GM12872 (cell line): ENCODE measurements around the gene SLC2A1.

ENCODE experiments used
- TF ChIP-seq, protein P1 (sequence below): IDR thresholded peaks from 3 replicates; pipeline ENCODE4 v1.5.1; 2011; ENCODE audit warnings: low read depth, mild to moderate bottlenecking, low read length, moderate library complexity; ENCODE audit not compliant: insufficient read depth

The SLC2A1 gene

DNA sequence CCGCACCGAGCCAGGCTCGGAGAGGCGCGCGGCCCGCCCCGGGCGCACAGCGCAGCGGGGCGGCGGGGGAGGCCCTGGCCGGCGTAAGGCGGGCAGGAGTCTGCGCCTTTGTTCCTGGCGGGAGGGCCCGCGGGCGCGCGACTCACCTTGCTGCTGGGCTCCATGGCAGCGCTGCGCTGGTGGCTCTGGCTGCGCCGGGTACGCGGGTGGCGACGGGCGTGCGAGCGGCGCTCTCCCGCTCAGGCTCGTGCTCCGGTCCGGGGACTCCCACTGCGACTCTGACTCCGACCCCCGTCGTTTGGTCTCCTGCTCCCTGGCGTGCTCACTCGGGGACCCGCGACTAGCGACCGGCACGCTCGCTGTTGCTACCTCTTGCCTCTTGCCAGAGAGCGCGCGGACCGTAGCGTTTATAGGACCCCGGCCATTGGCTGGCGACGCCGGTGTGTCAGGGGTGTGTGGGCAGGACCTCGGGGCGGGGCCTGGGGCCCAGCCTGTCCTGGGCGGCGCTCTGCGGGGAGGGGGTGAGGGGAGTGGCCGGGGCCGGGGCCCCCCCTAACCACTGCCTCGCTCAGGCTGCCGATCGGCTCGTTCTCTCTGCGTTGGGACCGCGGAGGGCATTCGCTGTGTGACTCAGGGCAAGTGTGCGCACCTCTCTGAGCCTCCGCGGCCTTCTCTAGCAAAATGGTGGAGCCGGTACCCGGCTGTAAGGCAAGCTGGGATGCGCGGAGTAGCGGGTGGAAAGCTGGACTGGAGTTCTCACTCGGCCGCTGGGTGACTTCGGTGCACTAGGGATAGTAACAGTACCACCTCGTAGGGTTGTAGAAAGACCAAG lies at the start of gene SLC2A1:
Gene SLC2A1, minus strand, starts transcription at position 381 of the 832 bp plus-strand sequence. Its CDS starts 217 bp downstream, at position 164.
- TF ChIP-seq, protein P1, sequence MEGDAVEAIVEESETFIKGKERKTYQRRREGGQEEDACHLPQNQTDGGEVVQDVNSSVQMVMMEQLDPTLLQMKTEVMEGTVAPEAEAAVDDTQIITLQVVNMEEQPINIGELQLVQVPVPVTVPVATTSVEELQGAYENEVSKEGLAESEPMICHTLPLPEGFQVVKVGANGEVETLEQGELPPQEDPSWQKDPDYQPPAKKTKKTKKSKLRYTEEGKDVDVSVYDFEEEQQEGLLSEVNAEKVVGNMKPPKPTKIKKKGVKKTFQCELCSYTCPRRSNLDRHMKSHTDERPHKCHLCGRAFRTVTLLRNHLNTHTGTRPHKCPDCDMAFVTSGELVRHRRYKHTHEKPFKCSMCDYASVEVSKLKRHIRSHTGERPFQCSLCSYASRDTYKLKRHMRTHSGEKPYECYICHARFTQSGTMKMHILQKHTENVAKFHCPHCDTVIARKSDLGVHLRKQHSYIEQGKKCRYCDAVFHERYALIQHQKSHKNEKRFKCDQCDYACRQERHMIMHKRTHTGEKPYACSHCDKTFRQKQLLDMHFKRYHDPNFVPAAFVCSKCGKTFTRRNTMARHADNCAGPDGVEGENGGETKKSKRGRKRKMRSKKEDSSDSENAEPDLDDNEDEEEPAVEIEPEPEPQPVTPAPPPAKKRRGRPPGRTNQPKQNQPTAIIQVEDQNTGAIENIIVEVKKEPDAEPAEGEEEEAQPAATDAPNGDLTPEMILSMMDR, result no peak

DNA sequence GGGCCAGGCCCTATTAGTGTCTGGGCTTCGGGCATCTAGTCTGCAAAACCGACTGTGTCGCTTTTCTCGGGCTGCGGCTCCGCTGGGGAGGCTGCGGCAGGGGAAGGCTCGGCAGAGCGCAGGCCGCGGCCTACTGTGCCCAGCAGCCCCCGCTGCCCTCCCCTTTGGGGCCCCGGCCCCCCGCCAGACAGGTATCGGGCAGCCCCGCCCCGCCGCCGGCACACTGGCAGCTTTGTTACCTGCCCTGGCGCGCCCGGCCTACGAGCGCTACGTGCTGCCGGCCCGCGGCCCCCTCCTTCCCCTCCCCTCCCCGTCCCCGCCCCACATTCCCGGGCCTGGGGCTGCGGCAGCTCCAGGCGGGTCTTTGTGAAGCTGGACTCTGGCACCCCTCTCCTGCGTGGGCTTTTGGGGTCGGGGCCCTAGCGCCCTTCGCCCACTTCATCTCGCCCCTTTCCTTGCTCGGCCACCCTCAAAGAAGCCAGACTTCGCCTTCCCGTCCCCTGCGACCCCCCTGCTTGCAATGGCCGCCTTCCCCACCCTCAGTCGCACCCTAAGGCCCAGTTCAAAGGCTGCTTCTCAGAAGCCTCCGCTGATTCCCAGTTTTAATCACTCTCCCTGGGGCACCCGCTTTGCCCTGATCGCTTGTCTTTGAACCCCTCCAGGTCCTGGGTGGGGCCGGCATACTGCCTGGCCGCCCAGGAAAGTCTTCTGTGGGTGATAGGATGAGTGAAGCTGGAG lies 48.9 kb upstream of the SLC2A1 start:
- TF ChIP-seq, protein P1, result no peak

DNA sequence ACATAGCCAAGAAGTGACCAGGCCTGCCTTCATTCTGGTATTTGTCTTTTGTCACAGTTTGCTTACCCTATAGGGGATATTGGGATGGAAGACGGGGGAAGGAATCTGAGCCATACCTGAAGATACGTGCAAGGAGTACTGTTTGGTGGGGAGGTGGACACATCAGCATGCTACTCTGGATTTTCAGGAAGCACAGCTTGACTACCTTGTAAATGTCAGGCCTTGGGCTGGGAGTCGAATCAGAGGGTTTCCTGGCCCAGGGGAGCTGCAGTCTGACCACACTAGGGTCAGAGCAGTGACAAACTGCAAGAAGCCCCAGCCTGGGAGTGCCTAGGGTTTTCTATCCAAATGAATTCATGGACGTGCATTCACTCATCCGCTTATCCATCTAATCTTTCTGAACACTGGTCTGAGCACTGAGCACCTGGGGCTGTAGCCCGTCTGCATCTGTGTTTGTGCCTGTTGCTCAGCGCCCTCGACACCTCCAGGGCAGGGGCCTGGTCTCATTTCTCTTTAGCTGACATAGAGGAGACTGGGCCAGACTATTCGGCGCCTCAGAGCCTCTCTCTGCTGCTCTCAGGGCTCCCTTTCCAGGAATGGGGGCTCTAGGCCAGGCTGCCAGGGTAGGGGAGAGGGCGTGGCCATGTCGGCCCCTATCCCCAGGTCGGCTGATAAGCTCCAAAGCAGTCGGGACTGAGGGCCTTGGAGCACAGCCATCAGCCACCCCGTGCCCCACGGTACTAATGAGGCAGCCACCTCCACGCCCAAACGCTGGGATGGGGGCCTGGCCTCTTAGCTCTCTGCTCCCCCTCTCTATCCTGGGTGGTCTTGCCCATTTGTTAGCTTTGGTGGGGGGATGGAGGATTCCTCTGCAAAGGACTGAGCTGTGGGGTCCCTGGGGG lies 47.0 kb upstream of the SLC2A1 start:
- TF ChIP-seq, protein P1, result no peak

DNA sequence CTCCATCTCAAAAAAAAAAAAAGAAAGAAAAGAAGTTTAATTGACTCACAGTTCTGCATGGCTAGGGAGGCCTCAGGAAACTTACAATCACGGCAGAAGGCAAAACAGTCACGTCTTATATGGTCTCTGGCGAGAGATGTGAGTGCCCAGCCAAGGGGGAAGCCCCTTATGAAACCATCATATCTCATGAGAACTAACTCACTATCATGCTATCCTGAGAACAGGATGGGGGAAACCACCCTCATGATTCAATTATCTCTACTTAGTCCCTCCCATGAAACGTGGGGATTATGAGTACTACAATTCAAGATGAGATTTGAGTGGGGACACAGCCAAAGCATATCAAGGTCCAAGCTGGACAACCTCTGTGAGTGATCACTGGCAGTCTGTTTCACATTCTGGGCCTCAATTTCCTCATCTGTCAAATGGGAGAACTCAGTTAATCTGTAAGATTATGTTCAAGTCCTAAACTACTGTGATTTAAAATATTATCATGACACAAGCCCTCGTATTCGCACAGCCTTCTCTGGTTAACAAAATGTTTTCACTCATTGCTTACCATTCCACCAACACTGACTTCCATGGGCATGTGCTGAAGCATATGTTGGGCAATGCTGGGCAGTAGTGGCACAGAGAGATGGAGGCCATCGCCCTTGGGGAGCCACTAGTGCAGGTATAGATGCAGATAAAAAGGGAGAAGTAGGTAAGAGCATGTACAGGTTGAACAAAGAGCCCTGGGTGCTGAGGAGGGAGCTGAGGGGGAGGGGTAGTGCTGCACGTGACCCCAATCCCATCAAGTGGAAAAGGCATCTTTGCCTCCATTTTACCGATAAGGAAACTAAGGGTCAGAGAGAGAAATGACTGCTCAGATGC lies 46.2 kb upstream of the SLC2A1 start:
- TF ChIP-seq, protein P1, result no peak

DNA sequence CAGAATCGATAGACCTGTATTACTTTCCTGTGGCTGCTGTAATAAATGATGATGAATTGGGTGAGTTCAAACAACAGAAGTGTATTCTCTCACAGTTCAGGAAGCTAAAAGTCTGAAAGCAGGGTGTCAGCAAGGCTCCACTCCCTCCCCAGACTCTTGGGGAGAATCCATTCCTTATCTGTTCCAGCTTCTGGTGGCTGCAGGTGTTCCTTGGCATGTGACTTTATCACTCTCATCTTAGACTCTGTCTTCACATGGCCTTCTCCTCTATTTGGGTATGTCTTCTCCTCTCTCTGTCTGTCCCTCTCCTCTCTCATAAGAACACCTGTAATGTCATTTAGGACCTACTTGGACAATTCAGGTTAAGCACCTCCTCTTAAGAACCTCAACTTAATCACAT lies 44.1 kb upstream of the SLC2A1 start:
- TF ChIP-seq, protein P1, result no peak

DNA sequence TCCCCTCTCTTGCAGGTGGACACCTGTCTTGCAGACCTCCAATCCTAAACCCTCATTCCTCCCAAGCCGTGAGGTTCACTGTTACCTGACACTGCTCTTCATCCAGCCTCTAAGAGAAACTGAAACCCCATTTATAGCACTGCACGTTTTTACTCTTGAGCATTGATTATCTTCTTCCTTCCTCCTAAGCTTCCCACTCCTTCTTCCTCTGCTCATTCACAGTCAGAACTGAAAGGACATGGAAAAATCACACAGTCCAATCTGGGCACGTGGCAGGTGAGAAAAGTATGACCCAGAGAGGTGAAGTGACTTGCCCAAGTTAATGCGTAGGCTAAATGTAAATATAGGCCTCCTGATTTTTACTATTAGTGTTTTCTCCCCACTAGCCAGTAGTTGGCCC lies 43.4 kb upstream of the SLC2A1 start:
- TF ChIP-seq, protein P1, result no peak
